Measurements from ENCODE around the gene SURF1.
"Not testable (repeated sequence)": the region's sequence is repeated elsewhere in the genome, so short reads cannot be mapped to it uniquely, and the experiment has no call there.

Gene SURF1

GRCh38 chr9:133383438-133383837, 27.2 kb upstream of the SURF1 start:
- FAIRE-seq, result no peak

GRCh38 chr9:133382507-133383141, 26.3 kb upstream of the SURF1 start:
- no peak for FAIRE-seq

GRCh38 chr9:133380734-133381133, 24.4 kb upstream of the SURF1 start:
- no peak for FAIRE-seq

- no peak for FAIRE-seq
Measured at GRCh38 chr9:133379153-133380086, 23.1 kb upstream of the SURF1 start.

- FAIRE-seq, result no peak
Measured at GRCh38 chr9:133378408-133378962, 22.2 kb upstream of the SURF1 start.

- no peak for FAIRE-seq
Measured at GRCh38 chr9:133377721-133378216, 21.5 kb upstream of the SURF1 start.

- not testable (repeated sequence) for FAIRE-seq
Measured at GRCh38 chr9:133377280-133377679, 21.0 kb upstream of the SURF1 start.

- no peak for FAIRE-seq
Measured at GRCh38 chr9:133375724-133376654, 19.7 kb upstream of the SURF1 start, which contains the start of the genes STKLD1 and SURF4. TSS of gene STKLD1 (plus strand) at chr9:133376366. CDS start at chr9:133376474, 108 bp downstream. TSS of gene SURF4 (minus strand) at chr9:133376060. CDS start at chr9:133375969, 91 bp downstream.

- no peak for FAIRE-seq
Measured at GRCh38 chr9:133375116-133375723, 18.9 kb upstream of the SURF1 start.

- FAIRE-seq, result no peak
Measured at GRCh38 chr9:133374612-133375115, 18.4 kb upstream of the SURF1 start.

- no peak for FAIRE-seq
Measured at GRCh38 chr9:133372144-133372543, 15.9 kb upstream of the SURF1 start.

GRCh38 chr9:133371261-133371711, 15.0 kb upstream of the SURF1 start:
- no peak for FAIRE-seq

GRCh38 chr9:133370685-133371084, 14.4 kb upstream of the SURF1 start:
- no peak for FAIRE-seq

GRCh38 chr9:133369933-133370332, 13.6 kb upstream of the SURF1 start:
- FAIRE-seq, result no peak

GRCh38 chr9:133369422-133369821, 13.1 kb upstream of the SURF1 start:
- no peak for FAIRE-seq

GRCh38 chr9:133368249-133368881, 12.1 kb upstream of the SURF1 start:
- peak; percentile 83 for FAIRE-seq

- FAIRE-seq, result no peak
Measured at GRCh38 chr9:133367778-133368177, 11.5 kb upstream of the SURF1 start.

- FAIRE-seq, result no peak
Measured at GRCh38 chr9:133367221-133367620, 10.9 kb upstream of the SURF1 start.

GRCh38 chr9:133366435-133366834, 10.1 kb upstream of the SURF1 start:
- FAIRE-seq, result no peak

GRCh38 chr9:133362359-133363044, 6.2 kb upstream of the SURF1 start:
- FAIRE-seq, result no peak

Data from colon (tissue), 2 donors.